Activated CD4-positive, alpha-beta T cell treated with anti-CD3 and anti-CD28 coated beads for 36 hours (primary cell): ENCODE data around the gene SLC10A7. TPM values are rescaled to one million over a fixed set of nuclear protein-coding genes. Genes with fewer than 3 reads are reported as not detected.
"Not testable (repeated sequence)": the region's sequence is repeated elsewhere in the genome, so short reads cannot be mapped to it uniquely, and the experiment has no call there.

Experiments used
- ATAC-seq: fragments of 200-7000 bp; cut with Tn5 transposase; one replicate; pipeline ENCODE4 v1.10.0; 2021; ENCODE audit warnings: mild to moderate bottlenecking, moderate library complexity
- CTCF ChIA-PET: fragments of 350-600 bp; sonication (Branson Sonifier 250); formaldehyde crosslinking; loops from one replicate; lab custom pipeline; 2021; ENCODE audit warnings: antibody characterized with exemption; lab: Charles Lee
- POLR2A ChIA-PET: fragments of 350-600 bp; sonication (Branson Sonifier 250); formaldehyde crosslinking; loops from one replicate; lab custom pipeline; 2021; ENCODE audit warnings: antibody characterized with exemption, inconsistent platforms; lab: Charles Lee
- DNase-seq: peaks from one replicate; pipeline ENCODE4 v3.0.0-alpha.2; 2020
- H3K27ac Mint-ChIP-seq: one replicate; pipeline ENCODE4 v1.8.0; 2021; ENCODE audit warnings: mixed read lengths
- H3K27me3 Mint-ChIP-seq: one replicate; pipeline ENCODE4 v1.8.0; 2021; ENCODE audit warnings: mixed read lengths
- H3K36me3 Mint-ChIP-seq: one replicate; pipeline ENCODE4 v1.8.0; 2021; ENCODE audit warnings: low read depth, mixed read lengths
- H3K4me1 Mint-ChIP-seq: one replicate; pipeline ENCODE4 v1.8.0; 2021; ENCODE audit warnings: mixed read lengths
- H3K4me3 Mint-ChIP-seq: one replicate; pipeline ENCODE4 v1.8.0; 2021; ENCODE audit warnings: mild to moderate bottlenecking, moderate library complexity, mixed read lengths
- H3K9me3 Mint-ChIP-seq: one replicate; pipeline ENCODE4 v1.8.0; 2021; ENCODE audit warnings: low read depth, mixed read lengths
- intact Hi-C, 2 experiments: fragments of 100-400 bp; cut with DNase I in 1 of 2; cut with micrococcal nuclease in 1 of 2; formaldehyde crosslinking; loops; one replicate each; pipeline versions ENCODE4 v1.14.2 to v1.15.1; 2022 to 2024; cut with DNase I, micrococcal nuclease
- total RNA-seq, 2 experiments: library from RNA; stranded (reverse); gene quantifications; one replicate each; pipeline ENCODE4 v1.2.3, GENCODE V29; 2021

The SLC10A7 gene
- total RNA-seq, 2 experiments from 2014 or later: 16.5 to 19.2 TPM

- CTCF ChIA-PET, H3K4me1 Mint-ChIP-seq, ATAC-seq, intact Hi-C loops, H3K27ac Mint-ChIP-seq, H3K9me3 Mint-ChIP-seq, POLR2A ChIA-PET, DNase-seq, H3K36me3 Mint-ChIP-seq, H3K27me3 Mint-ChIP-seq: not testable (repeated sequence)
- H3K4me3 Mint-ChIP-seq: peak overlapping the region; percentile 8
These were observed 171.6 kb downstream of the SLC10A7 start for GRCh38 chr4:146350114-146350513.

- ChIA-PET CTCF (no interaction called here), POLR2A (no interaction called here)
- H3K36me3 Mint-ChIP-seq: no peaks in the 10 kb centered on the region
- intact Hi-C loops: loop anchor here in 1 of 2 experiments (10.0 kb wide), 1 partner anchor 105 kb away; no protein-coding TSS in a partner anchor
- ATAC-seq: no peak
- no peak overlapping the region for H3K27ac Mint-ChIP-seq
- no peak for DNase-seq
- peaks cover 9% of the 10 kb centered on the region for H3K4me1 Mint-ChIP-seq
- peak overlapping the region; percentile 7 for H3K4me3 Mint-ChIP-seq
- H3K9me3 Mint-ChIP-seq: no peaks in the 10 kb centered on the region
- no peaks in the 10 kb centered on the region for H3K27me3 Mint-ChIP-seq
These were observed 172.4 kb downstream of the SLC10A7 start for GRCh38 chr4:146349306-146349705.

GRCh38 chr4:146347822-146348221 is 173.9 kb downstream of the SLC10A7 start:
- Mint-ChIP-seq H3K27me3 (no peaks in the 10 kb centered on the region), H3K27ac (no peak overlapping the region), H3K4me3 (no peak overlapping the region), H3K9me3 (no peaks in the 10 kb centered on the region), H3K36me3 (no peaks in the 10 kb centered on the region), H3K4me1 (peaks cover 9% of the 10 kb centered on the region)
- ChIA-PET CTCF (no interaction called here), POLR2A (no interaction called here)
- ATAC-seq: no peak
- DNase-seq: no peak
- intact Hi-C loops: loop anchor here in 1 of 2 experiments (10.0 kb wide), 1 partner anchor 107 kb away; no protein-coding TSS in a partner anchor

GRCh38 chr4:146346276-146346675 is 175.5 kb downstream of the SLC10A7 start:
- no peaks in the 10 kb centered on the region for H3K9me3 Mint-ChIP-seq
- DNase-seq: no peak
- ATAC-seq: no peak
- no peaks in the 10 kb centered on the region for H3K27me3 Mint-ChIP-seq
- intact Hi-C loops: loop anchor here in 1 of 2 experiments (10.0 kb wide), 1 partner anchor 109 kb away; no protein-coding TSS in a partner anchor
- peaks cover 9% of the 10 kb centered on the region for H3K4me1 Mint-ChIP-seq
- no peaks in the 10 kb centered on the region for H3K36me3 Mint-ChIP-seq
- ChIA-PET POLR2A (no interaction called here), CTCF (interaction anchor here (0.9 to 1.2 kb wide), 2 partner anchors 165 to 302 kb away, joined by 3 read pairs; no protein-coding TSS in a partner anchor)
- no peak overlapping the region for H3K4me3 Mint-ChIP-seq
- no peak overlapping the region for H3K27ac Mint-ChIP-seq

GRCh38 chr4:146343776-146344175 is 178.0 kb downstream of the SLC10A7 start:
- H3K9me3 Mint-ChIP-seq: no peaks in the 10 kb centered on the region
- ATAC-seq (no peak), DNase-seq (no peak)
- peaks cover 9% of the 10 kb centered on the region for H3K4me1 Mint-ChIP-seq
- CTCF ChIA-PET: interaction anchor here (0.8 to 4.1 kb wide), 9 partner anchors 10 to 753 kb away, joined by 3 to 26 read pairs (median 3); no protein-coding TSS in a partner anchor
- no peak overlapping the region for H3K27ac Mint-ChIP-seq
- intact Hi-C loops: loop anchor here (1.0 to 10.0 kb wide), 6 partner anchors 111 to 573 kb away; partner anchors contain the start of gene POU4F2 (in 2 of the 2)
- H3K4me3 Mint-ChIP-seq: no peak overlapping the region
- no peaks in the 10 kb centered on the region for H3K36me3 Mint-ChIP-seq
- POLR2A ChIA-PET: no interaction called here
- H3K27me3 Mint-ChIP-seq: no peaks in the 10 kb centered on the region

GRCh38 chr4:146343199-146343598 is 178.5 kb downstream of the SLC10A7 start:
- POLR2A ChIA-PET: no interaction called here
- Mint-ChIP-seq H3K4me1 (peaks cover 9% of the 10 kb centered on the region), H3K36me3 (no peaks in the 10 kb centered on the region), H3K9me3 (no peaks in the 10 kb centered on the region), H3K27me3 (no peaks in the 10 kb centered on the region), H3K27ac (no peak overlapping the region), H3K4me3 (no peak overlapping the region)
- no peak for DNase-seq
- peak; percentile 16 for ATAC-seq
- intact Hi-C loops: loop anchor here (1.0 to 10.0 kb wide), 6 partner anchors 112 to 574 kb away; partner anchors contain the start of gene POU4F2 (in 2 of the 2)
- CTCF ChIA-PET: interaction anchor here (0.7 to 4.1 kb wide), 10 partner anchors 9 to 754 kb away, joined by 3 to 26 read pairs (median 3); no protein-coding TSS in a partner anchor

GRCh38 chr4:146342600-146343192 is 179.0 kb downstream of the SLC10A7 start:
- H3K27me3 Mint-ChIP-seq: no peaks in the 10 kb centered on the region
- CTCF ChIA-PET: interaction anchor here (0.7 to 4.1 kb wide), 13 partner anchors 9 to 756 kb away, joined by 3 to 26 read pairs (median 3); no protein-coding TSS in a partner anchor
- intact Hi-C loops: loop anchor here (1.0 to 10.0 kb wide), 7 partner anchors 112 to 755 kb away; partner anchors contain the start of gene POU4F2 (in 2 of the 2)
- H3K4me1 Mint-ChIP-seq: peaks cover 9% of the 10 kb centered on the region
- no peak overlapping the region for H3K4me3 Mint-ChIP-seq
- POLR2A ChIA-PET: no interaction called here
- no peak overlapping the region for H3K27ac Mint-ChIP-seq
- DNase-seq (peak; percentile 50), ATAC-seq (no peak)
- H3K36me3 Mint-ChIP-seq: no peaks in the 10 kb centered on the region
- H3K9me3 Mint-ChIP-seq: no peaks in the 10 kb centered on the region

GRCh38 chr4:146340798-146341197 is 180.9 kb downstream of the SLC10A7 start:
- CTCF ChIA-PET: interaction anchor here (0.6 to 4.1 kb wide), 3 partner anchors 49 to 756 kb away, joined by 3 to 26 read pairs (median 3); no protein-coding TSS in a partner anchor
- intact Hi-C loops: loop anchor here (1.0 to 10.0 kb wide), 4 partner anchors 114 to 297 kb away; partner anchors contain the start of genes POU4F2 (in 2 of the 2) and SLC10A7 (in 1 of the 2)
- ATAC-seq: peak; percentile 26

GRCh38 chr4:146338512-146338911 is 183.2 kb downstream of the SLC10A7 start:
- Mint-ChIP-seq H3K27ac (no peak overlapping the region), H3K4me3 (no peak overlapping the region), H3K27me3 (no peaks in the 10 kb centered on the region), H3K36me3 (no peaks in the 10 kb centered on the region), H3K9me3 (no peaks in the 10 kb centered on the region), H3K4me1 (peaks cover 3% of the 10 kb centered on the region)
- POLR2A ChIA-PET: no interaction called here
- CTCF ChIA-PET: interaction anchor here (0.6 to 1.9 kb wide), 2 partner anchors 758 to 797 kb away, joined by 3 to 8 read pairs; no protein-coding TSS in a partner anchor
- ATAC-seq: no peak
- DNase-seq: no peak
- intact Hi-C loops: no loop called here

More at GRCh38 chr4:146340798-146341197, 180.9 kb downstream of the SLC10A7 start:
- no peaks in the 10 kb centered on the region for H3K36me3 Mint-ChIP-seq
- H3K4me3 Mint-ChIP-seq: no peak overlapping the region
- H3K27me3 Mint-ChIP-seq: no peaks in the 10 kb centered on the region
- no peaks in the 10 kb centered on the region for H3K9me3 Mint-ChIP-seq
- no peak for DNase-seq
- H3K27ac Mint-ChIP-seq: no peak overlapping the region
- POLR2A ChIA-PET: no interaction called here
- H3K4me1 Mint-ChIP-seq: peaks cover 3% of the 10 kb centered on the region

GRCh38 chr4:146336410-146336807 is 185.3 kb downstream of the SLC10A7 start:
- no peak for ATAC-seq
- no peak for DNase-seq
- H3K27me3 Mint-ChIP-seq: no peaks in the 10 kb centered on the region
- CTCF ChIA-PET: no interaction called here
- no peaks in the 10 kb centered on the region for H3K36me3 Mint-ChIP-seq
- H3K27ac Mint-ChIP-seq: no peak overlapping the region
- no peak overlapping the region for H3K4me3 Mint-ChIP-seq
- no peaks in the 10 kb centered on the region for H3K9me3 Mint-ChIP-seq
- intact Hi-C loops: no loop called here
- POLR2A ChIA-PET: no interaction called here
- H3K4me1 Mint-ChIP-seq: peaks cover 3% of the 10 kb centered on the region

GRCh38 chr4:146335763-146336409 is 185.9 kb downstream of the SLC10A7 start:
- CTCF ChIA-PET: interaction anchor here (0.7 kb wide), 1 partner anchor 93 kb away, joined by 3 read pairs; no protein-coding TSS in a partner anchor
- no peak for DNase-seq
- H3K27ac Mint-ChIP-seq: no peak overlapping the region
- no peak overlapping the region for H3K4me3 Mint-ChIP-seq
- H3K36me3 Mint-ChIP-seq: no peaks in the 10 kb centered on the region
- intact Hi-C loops: no loop called here
- H3K27me3 Mint-ChIP-seq: no peaks in the 10 kb centered on the region
- POLR2A ChIA-PET: no interaction called here
- H3K9me3 Mint-ChIP-seq: no peaks in the 10 kb centered on the region
- no peak for ATAC-seq
- peaks cover 3% of the 10 kb centered on the region for H3K4me1 Mint-ChIP-seq
